Breast epithelium (tissue), 4 donors: ENCODE data around the gene MLYCD. TPM values are rescaled to one million over a fixed set of nuclear protein-coding genes. Genes with fewer than 3 reads are reported as not detected.
A peak's percentile ranks its signal among the peaks of the same experiment; 100 is the strongest.

Experiments
- DNase-seq, 2 donors: peaks; one replicate each; pipeline ENCODE4 v3.0.0-alpha.2; 2019; ENCODE audit warnings: low spot score in 2 of 2
- H3K27ac ChIP-seq, 2 donors: fragments of 200-600 bp; sonication (generic) in 1 of 2; one replicate each; pipeline ENCODE4 v1.5.1; 2016 to 2019; ENCODE audit warnings: mild to moderate bottlenecking in 1 of 2
- H3K27me3 ChIP-seq, 2 donors: fragments of 200-600 bp; sonication (generic) in 1 of 2; one replicate each; pipeline versions ENCODE4 v1.5.1 to v1.6.0; 2017 to 2019; ENCODE audit warnings: control low read depth in 1 of 2, mild to moderate bottlenecking in 1 of 2
- H3K36me3 ChIP-seq: fragments of 200-600 bp; one replicate; pipeline ENCODE4 v1.5.1; 2019
- H3K4me1 ChIP-seq, 2 donors: fragments of 200-600 bp; sonication (generic); one replicate each; pipeline ENCODE4 v1.5.1; 2016 to 2019; ENCODE audit warnings: control low read depth in 1 of 2
- H3K4me3 ChIP-seq, 3 donors: fragments of 200-600 bp; sonication (generic); 1 replicate in 2 of 3; 2 replicates in 1 of 3; pipeline ENCODE4 v1.5.1; 2016 to 2019; ENCODE audit warnings: mild to moderate bottlenecking in 3 of 3, moderate library complexity in 2 of 3
- H3K9me3 ChIP-seq, 2 donors: fragments of 200-600 bp; sonication (generic) in 1 of 2; one replicate each; pipeline ENCODE4 v1.5.1; 2016 to 2019; ENCODE audit warnings: control low read depth in 1 of 2
- CTCF ChIP-seq, 3 donors: fragments of 450-650 bp; IDR thresholded peaks; one replicate each; pipeline ENCODE4 v1.5.1; 2016 to 2017; ENCODE audit warnings: antibody characterized with exemption in 3 of 3, mild to moderate bottlenecking in 3 of 3, moderate library complexity in 3 of 3
- POLR2A ChIP-seq: fragments of 450-650 bp; IDR thresholded peaks from one replicate; pipeline ENCODE4 v1.6.1; 2016; ENCODE audit warnings: antibody characterized with exemption, mild to moderate bottlenecking, moderate library complexity
- POLR2AphosphoS5 ChIP-seq, 3 donors: sonication (generic); formaldehyde crosslinking; IDR thresholded peaks; one replicate each; pipeline ENCODE4 v1.6.1; 2017; ENCODE audit warnings: antibody characterized with exemption in 3 of 3
- intact Hi-C: fragments of 100-400 bp; cut with DNase I; formaldehyde crosslinking; loops from one replicate; pipeline ENCODE4 v1.15.1; 2023; ENCODE audit warnings: low total_unique reads
- total RNA-seq, 3 donors: library from RNA; depleted of rRNA; stranded (reverse); fragments of >200 nt; gene quantifications; one replicate each; pipeline ENCODE4 v1.1.0, GENCODE V29; 2016

The MLYCD gene
- total RNA-seq, 3 donors from 2014 or later = 9.5 to 17.0 (median 12.1) TPM

GRCh38 chr16:83954577-83955016 is 55.7 kb downstream of the MLYCD start:
- TF ChIP-seq CTCF (IDR thresholded peaks at IDR 0.05) = no peak
- TF ChIP-seq POLR2AphosphoS5 (IDR thresholded peaks at IDR 0.05) = no peak
- TF ChIP-seq POLR2A = no peak
- Histone ChIP-seq H3K4me3 (peak overlapping the region in 1 of 3 donors; percentile 74), H3K27me3 (no peaks in the 10 kb centered on the region), H3K27ac (peak overlapping the region in 1 of 2 donors; percentile 36), H3K36me3 (no peaks in the 10 kb centered on the region), H3K9me3 (no peaks in the 10 kb centered on the region), H3K4me1 (peaks cover 0 to 8% of the 10 kb centered on the region in 2 donors)
- peak in 1 of 2 donors; percentile 63 for DNase-seq
- intact Hi-C loops = no loop called here

GRCh38 chr16:83955218-83956130 is 56.6 kb downstream of the MLYCD start:
- no peak for DNase-seq
- peak overlapping the region in 1 of 2 donors; percentile 4 for H3K27ac ChIP-seq
- H3K27me3 ChIP-seq = no peaks in the 10 kb centered on the region
- H3K36me3 ChIP-seq = no peaks in the 10 kb centered on the region
- H3K4me3 ChIP-seq = no peak overlapping the region
- TF ChIP-seq CTCF (IDR thresholded peaks at IDR 0.05) = no peak
- no peak for TF ChIP-seq POLR2AphosphoS5 (IDR thresholded peaks at IDR 0.05)
- TF ChIP-seq POLR2A = no peak
- H3K4me1 ChIP-seq = peaks cover 0 to 8% of the 10 kb centered on the region in 2 donors
- H3K9me3 ChIP-seq = no peaks in the 10 kb centered on the region
- intact Hi-C loops = no loop called here

- H3K36me3 ChIP-seq = no peaks in the 10 kb centered on the region
- H3K27ac ChIP-seq = no peak overlapping the region
- H3K4me1 ChIP-seq = peaks cover 0 to 8% of the 10 kb centered on the region in 2 donors
- H3K9me3 ChIP-seq = no peaks in the 10 kb centered on the region
- intact Hi-C loops = no loop called here
- H3K4me3 ChIP-seq = no peak overlapping the region
- TF ChIP-seq POLR2A (no peak), POLR2AphosphoS5 (IDR thresholded peaks at IDR 0.05) (no peak), CTCF (IDR thresholded peaks at IDR 0.05) (peak; percentile 29 to 61 (median 59))
- H3K27me3 ChIP-seq = no peaks in the 10 kb centered on the region
- DNase-seq = peak; percentile 57 to 80
Measured at GRCh38 chr16:83956336-83957289, 57.7 kb downstream of the MLYCD start.

GRCh38 chr16:83957296-83957855 is 58.5 kb downstream of the MLYCD start:
- Histone ChIP-seq H3K36me3 (no peaks in the 10 kb centered on the region), H3K4me3 (no peak overlapping the region), H3K27ac (no peak overlapping the region), H3K4me1 (peaks cover 0 to 8% of the 10 kb centered on the region in 2 donors), H3K27me3 (no peaks in the 10 kb centered on the region), H3K9me3 (no peaks in the 10 kb centered on the region)
- no peak for DNase-seq
- no peak for TF ChIP-seq POLR2AphosphoS5 (IDR thresholded peaks at IDR 0.05)
- TF ChIP-seq CTCF (IDR thresholded peaks at IDR 0.05) = no peak
- TF ChIP-seq POLR2A = no peak
- intact Hi-C loops = no loop called here
